Neural progenitor cell (in vitro differentiated cells): Measurements from ENCODE around the gene CASP3. TPM values are rescaled to one million over a fixed set of nuclear protein-coding genes. Genes with fewer than 3 reads are reported as not detected.

ENCODE experiments used
- DNase-seq: peaks from one replicate; pipeline ENCODE4 v3.0.0-alpha.2; 2016; ENCODE audit warnings: low spot score
- H2AFZ ChIP-seq: fragments of 200-600 bp; sonication (generic); replicated peaks from 2 replicates; pipeline ENCODE4 v1.6.1; 2016; ENCODE audit warnings: antibody characterized with exemption
- H3F3A ChIP-seq: fragments of 200-600 bp; sonication (generic); 2 replicates; pipeline ENCODE4 v1.6.1; 2016; ENCODE audit warnings: antibody characterized with exemption, low read depth
- H3K27ac ChIP-seq: fragments of 200-600 bp; sonication (generic); 2 replicates; pipeline ENCODE4 v1.5.1; 2016; ENCODE audit warnings: mild to moderate bottlenecking
- H3K27me3 ChIP-seq: fragments of 200-600 bp; sonication (generic); 2 replicates; pipeline ENCODE4 v1.6.1; 2016; ENCODE audit warnings: mild to moderate bottlenecking, moderate library complexity
- H3K36me3 ChIP-seq: fragments of 200-600 bp; sonication (generic); 2 replicates; pipeline ENCODE4 v1.5.1; 2016
- H3K4me1 ChIP-seq: fragments of 200-600 bp; sonication (generic); 2 replicates; pipeline ENCODE4 v1.6.1; 2016; ENCODE audit warnings: mixed run types
- H3K4me2 ChIP-seq: fragments of 200-600 bp; sonication (generic); 2 replicates; pipeline ENCODE4 v1.6.1; 2016
- H3K4me3 ChIP-seq: fragments of 200-600 bp; sonication (generic); 2 replicates; pipeline ENCODE4 v1.5.1; 2016
- H3K79me2 ChIP-seq: fragments of 200-600 bp; sonication (generic); 2 replicates; pipeline ENCODE4 v1.6.1; 2016; ENCODE audit warnings: low read depth
- H3K9ac ChIP-seq: fragments of 200-600 bp; sonication (generic); 2 replicates; pipeline ENCODE4 v1.6.1; 2016
- H3K9me3 ChIP-seq: fragments of 200-600 bp; sonication (generic); 2 replicates; pipeline ENCODE4 v1.5.1; 2016; ENCODE audit warnings: low read depth
- H4K20me1 ChIP-seq: fragments of 200-600 bp; sonication (generic); 2 replicates; pipeline ENCODE4 v1.6.1; 2016; ENCODE audit warnings: low read depth
- H3K27ac Mint-ChIP-seq: 3 replicates; pipeline ENCODE4 v1.8.0; 2021; ENCODE audit warnings: mixed read lengths
- H3K27me3 Mint-ChIP-seq: 2 replicates; pipeline ENCODE4 v1.8.0; 2022; ENCODE audit warnings: low read depth, mild to moderate bottlenecking, inconsistent platforms, moderate library complexity, mixed read lengths; ENCODE audit not compliant: insufficient read depth
- H3K36me3 Mint-ChIP-seq: 3 replicates; pipeline ENCODE4 v1.8.0; 2021; ENCODE audit warnings: mixed read lengths
- H3K4me1 Mint-ChIP-seq: 3 replicates; pipeline ENCODE4 v1.8.0; 2021; ENCODE audit warnings: mixed read lengths
- H3K4me3 Mint-ChIP-seq: 3 replicates; pipeline ENCODE4 v1.8.0; 2021; ENCODE audit warnings: mild to moderate bottlenecking, moderate library complexity, mixed read lengths
- H3K9me3 Mint-ChIP-seq: 3 replicates; pipeline ENCODE4 v1.8.0; 2020; ENCODE audit warnings: mixed read lengths
- CTCF ChIP-seq: fragments of 200-600 bp; sonication (generic); IDR thresholded peaks from 2 replicates; pipeline ENCODE4 v1.5.1; 2017; ENCODE audit warnings: antibody characterized with exemption, mild to moderate bottlenecking
- EZH2 ChIP-seq: fragments of 200-600 bp; sonication (generic); IDR thresholded peaks from 2 replicates; pipeline ENCODE4 v1.6.1; 2017; ENCODE audit warnings: antibody characterized with exemption, mild to moderate bottlenecking, moderate library complexity
- EZH2phosphoT487 ChIP-seq: fragments of 200-600 bp; sonication (generic); IDR thresholded peaks from 2 replicates; pipeline ENCODE4 v1.6.1; 2017; ENCODE audit warnings: antibody characterized with exemption
- total RNA-seq: library from RNA; depleted of rRNA; stranded (reverse); fragments of >200 nt; gene quantifications from 2 replicates; pipeline ENCODE4 v1.2.3, GENCODE V29; 2015; ENCODE audit warnings: low replicate concordance

CASP3 gene
- total RNA-seq, 1 donor from 2014 or later: 69.8 TPM

- no peak overlapping the region for H3K4me3 ChIP-seq
Measured at GRCh38 chr4:184644553-184645307, 4.5 kb downstream of the CASP3 start.

GRCh38 chr4:184643731-184644130 is 5.5 kb downstream of the CASP3 start:
- no peak for TF ChIP-seq EZH2phosphoT487
- TF ChIP-seq EZH2: no peak
- TF ChIP-seq CTCF: no peak
- H3K79me2 ChIP-seq: peaks cover 98% of the 10 kb centered on the region
- peaks cover 40% of the 10 kb centered on the region for H4K20me1 ChIP-seq
- no peak overlapping the region for H3K27ac ChIP-seq
- no peak for DNase-seq
- H3K36me3 Mint-ChIP-seq: peaks cover 20% of the 10 kb centered on the region
- H3K27me3 Mint-ChIP-seq: peaks cover 2% of the 10 kb centered on the region
- H3K27me3 ChIP-seq: no peaks in the 10 kb centered on the region
- H3K4me3 ChIP-seq: no peak overlapping the region
- H2AFZ ChIP-seq: no peak overlapping the region
- H3K27ac Mint-ChIP-seq: peak overlapping the region; percentile 86
- no peaks in the 10 kb centered on the region for H3K9me3 ChIP-seq
- peaks cover 56% of the 10 kb centered on the region for H3K4me1 Mint-ChIP-seq
- H3K36me3 ChIP-seq: no peaks in the 10 kb centered on the region
- H3K9ac ChIP-seq: no peak overlapping the region
- H3F3A ChIP-seq: peaks cover 10% of the 10 kb centered on the region
- peak overlapping the region; percentile 59 for H3K4me3 Mint-ChIP-seq
- peaks cover 20% of the 10 kb centered on the region for H3K4me1 ChIP-seq
- no peaks in the 10 kb centered on the region for H3K9me3 Mint-ChIP-seq
- H3K4me2 ChIP-seq: no peak overlapping the region

More at GRCh38 chr4:184644553-184645307, 4.5 kb downstream of the CASP3 start:
- peaks cover 17% of the 10 kb centered on the region for H3F3A ChIP-seq
- TF ChIP-seq CTCF (no peak), EZH2 (no peak), EZH2phosphoT487 (no peak)
- H3K9ac ChIP-seq: no peak overlapping the region
- peaks cover 20% of the 10 kb centered on the region for H3K4me1 ChIP-seq
- no peak overlapping the region for H2AFZ ChIP-seq
- H3K4me2 ChIP-seq: peak overlapping the region; percentile 9
- H3K4me3 Mint-ChIP-seq: peak overlapping the region; percentile 10
- no peak overlapping the region for H3K27ac ChIP-seq
- H3K36me3 ChIP-seq: no peaks in the 10 kb centered on the region
- H3K79me2 ChIP-seq: peaks cover 92% of the 10 kb centered on the region
- H3K27me3 ChIP-seq: no peaks in the 10 kb centered on the region
- H3K36me3 Mint-ChIP-seq: peaks cover 17% of the 10 kb centered on the region
- no peak for DNase-seq
- H3K27me3 Mint-ChIP-seq: peaks cover 2% of the 10 kb centered on the region
- H4K20me1 ChIP-seq: peaks cover 42% of the 10 kb centered on the region
- no peak overlapping the region for H3K27ac Mint-ChIP-seq
- H3K9me3 ChIP-seq: no peaks in the 10 kb centered on the region
- H3K9me3 Mint-ChIP-seq: no peaks in the 10 kb centered on the region
- H3K4me1 Mint-ChIP-seq: peaks cover 52% of the 10 kb centered on the region

GRCh38 chr4:184641451-184641850 is 7.8 kb downstream of the CASP3 start:
- H3K79me2 ChIP-seq: peaks cover 81% of the 10 kb centered on the region
- peaks cover 15% of the 10 kb centered on the region for H3K4me1 ChIP-seq
- Mint-ChIP-seq H3K4me3 (no peak overlapping the region), H3K27ac (no peak overlapping the region), H3K36me3 (peaks cover 20% of the 10 kb centered on the region), H3K4me1 (peaks cover 51% of the 10 kb centered on the region), H3K9me3 (no peaks in the 10 kb centered on the region), H3K27me3 (peaks cover 2% of the 10 kb centered on the region)
- peaks cover 17% of the 10 kb centered on the region for H4K20me1 ChIP-seq
- no peaks in the 10 kb centered on the region for H3K27me3 ChIP-seq
- H3K4me2 ChIP-seq: no peak overlapping the region
- no peak overlapping the region for H3K9ac ChIP-seq
- H3K9me3 ChIP-seq: no peaks in the 10 kb centered on the region
- H3K36me3 ChIP-seq: no peaks in the 10 kb centered on the region
- TF ChIP-seq EZH2phosphoT487: no peak
- no peak for TF ChIP-seq EZH2
- no peak for TF ChIP-seq CTCF
- H2AFZ ChIP-seq: no peak overlapping the region
- DNase-seq: no peak
- peaks cover 4% of the 10 kb centered on the region for H3F3A ChIP-seq
- no peak overlapping the region for H3K4me3 ChIP-seq
- no peak overlapping the region for H3K27ac ChIP-seq
